Endothelial cell of umbilical vein (primary cell): Measurements from ENCODE around the gene SMC6. TPM values are rescaled to one million over a fixed set of nuclear protein-coding genes. Genes with fewer than 3 reads are reported as not detected.

Experiments
- BruUV-seq: library from RNA; stranded (reverse); fragments of 400-500 nt; replicated peaks from 2 replicates; lab custom pipeline; 2021; lab: Mats Ljungman, UMichigan
- CTCF ChIA-PET: fragments of 300-600, 350-600 bp; sonication (Branson Sonifier 250); formaldehyde crosslinking; loops from one replicate; lab custom pipeline; 2021; ENCODE audit warnings: antibody characterized with exemption, inconsistent platforms; lab: Charles Lee
- POLR2A ChIA-PET: fragments of 300-600, 350-600 bp; sonication (Branson Sonifier 250); formaldehyde crosslinking; loops from one replicate; lab custom pipeline; 2021; ENCODE audit warnings: antibody characterized with exemption, inconsistent platforms; lab: Charles Lee
- DNase-seq: peaks from one replicate; pipeline ENCODE4 v3.0.0-alpha.2; 2011; ENCODE audit warnings: low read depth, low spot score
- FAIRE-seq: peaks from 2 replicates; lab custom pipeline; 2011; peaks lifted over from hg19 to GRCh38; lab: Jason Lieb, UNC
- H2AFZ ChIP-seq: 2 replicates; pipeline ENCODE4 v1.6.0; 2012; ENCODE audit warnings: low read depth, low read length, control low read depth, inconsistent platforms
- H3K27ac ChIP-seq: 2 replicates; pipeline ENCODE4 v1.5.1; 2011; ENCODE audit warnings: low read depth, mild to moderate bottlenecking, control low read depth, low read length, moderate library complexity; ENCODE audit not compliant: insufficient read depth
- H3K27me3 ChIP-seq, 2 experiments: 2 replicates each; pipeline versions ENCODE4 v1.6.0 to v1.6.1; 2011; ENCODE audit warnings: low read length in 2 of 2, mixed read lengths in 1 of 2; ENCODE audit not compliant: control insufficient read depth in 2 of 2, insufficient read depth in 2 of 2
- H3K36me3 ChIP-seq, 2 experiments: 2 replicates in 1 of 2; 3 replicates in 1 of 2; pipeline ENCODE4 v1.5.1; 2011; ENCODE audit warnings: low read length in 2 of 2, mild to moderate bottlenecking in 1 of 2, moderate library complexity in 1 of 2; ENCODE audit not compliant: control insufficient read depth in 2 of 2, insufficient read depth in 2 of 2; ENCODE audit errors: extremely low read depth in 1 of 2
- H3K4me1 ChIP-seq: 3 replicates; pipeline ENCODE4 v1.5.1; 2011; ENCODE audit warnings: mild to moderate bottlenecking, low read length; ENCODE audit not compliant: control insufficient read depth, insufficient read depth; ENCODE audit errors: extremely low read depth
- H3K4me2 ChIP-seq: 2 replicates; pipeline ENCODE4 v1.6.1; 2011; ENCODE audit warnings: low read length, control low read depth, mixed read lengths; ENCODE audit not compliant: insufficient read depth
- H3K4me3 ChIP-seq, 3 experiments: fragments of 200-600 bp in 1 of 3; sonication (generic), shearing (Covaris generic) in 1 of 3; replicated peaks in 1 of 3; 2 replicates each; pipeline ENCODE4 v1.5.1; 2011 to 2016; ENCODE audit warnings: control low read depth in 3 of 3, low read length in 3 of 3, mild to moderate bottlenecking in 2 of 3, inconsistent platforms in 1 of 3, low read depth in 1 of 3, moderate library complexity in 1 of 3; ENCODE audit not compliant: insufficient read depth in 1 of 3
- H3K79me2 ChIP-seq: 2 replicates; pipeline ENCODE4 v1.6.0; 2012; ENCODE audit warnings: low read length, inconsistent platforms; ENCODE audit not compliant: control insufficient read depth, insufficient read depth
- H3K9ac ChIP-seq: replicated peaks from 2 replicates; pipeline ENCODE3; 2011; ENCODE audit warnings: low read length, control low read depth; ENCODE audit not compliant: insufficient read depth; ENCODE audit errors: extremely low read depth
- H3K9me1 ChIP-seq: replicated peaks from 3 replicates; pipeline ENCODE4 v1.6.0; 2011; ENCODE audit warnings: mild to moderate bottlenecking, low read length; ENCODE audit not compliant: control insufficient read depth, insufficient read depth; ENCODE audit errors: extremely low read depth
- H3K9me3 ChIP-seq: replicated peaks from 2 replicates; pipeline ENCODE4 v1.5.1; 2012; ENCODE audit warnings: low read length, inconsistent platforms; ENCODE audit not compliant: control insufficient read depth, insufficient read depth
- H4K20me1 ChIP-seq: replicated peaks from 2 replicates; pipeline ENCODE3; 2011; ENCODE audit warnings: mild to moderate bottlenecking, low read length; ENCODE audit not compliant: control insufficient read depth, insufficient read depth; ENCODE audit errors: extremely low read depth
- EZH2 ChIP-seq: IDR thresholded peaks from 2 replicates; pipeline ENCODE4 v1.6.1; 2012; ENCODE audit warnings: borderline replicate concordance, low read depth, mild to moderate bottlenecking, moderate library complexity, low read length, inconsistent platforms; ENCODE audit not compliant: severe bottlenecking
- FOS ChIP-seq: IDR thresholded peaks from 2 replicates; pipeline ENCODE4 v1.6.1; 2011; ENCODE audit warnings: mild to moderate bottlenecking, low read length, moderate library complexity, borderline replicate concordance; ENCODE audit not compliant: insufficient read depth
- GATA2 ChIP-seq: IDR thresholded peaks from 2 replicates; pipeline ENCODE4 v1.7.0; 2011; ENCODE audit warnings: low read depth, mild to moderate bottlenecking, moderate library complexity, mixed read lengths, low read length; ENCODE audit not compliant: insufficient read length, insufficient read depth
- JUN ChIP-seq: IDR thresholded peaks from 2 replicates; pipeline ENCODE4 v1.6.1; 2011; ENCODE audit warnings: borderline replicate concordance, low read depth; ENCODE audit not compliant: insufficient read length, insufficient read depth
- MYC ChIP-seq: IDR thresholded peaks from one replicate; pipeline ENCODE4 v1.6.1; 2011; ENCODE audit warnings: mild to moderate bottlenecking, low read depth, low read length
- POLR2A ChIP-seq: IDR thresholded peaks from 2 replicates; pipeline ENCODE4 v1.6.1; 2012; ENCODE audit warnings: low read depth, mild to moderate bottlenecking, control low read depth, low read length
- POLR2AphosphoS5 ChIP-seq: IDR thresholded peaks from 2 replicates; pipeline ENCODE4 v1.6.1; 2012; ENCODE audit warnings: low read depth, mild to moderate bottlenecking, control low read depth, low read length, moderate library complexity; ENCODE audit not compliant: insufficient read depth
- dilution Hi-C: fragments of 300-500 bp; cut with MboI; formaldehyde crosslinking; loops from one replicate; pipeline ENCODE4 v1.15.0; 2019; ENCODE audit warnings: low sequenced_read_pairs; ENCODE audit not compliant: extremely low pct_ligation_motif_present
- intact Hi-C: fragments of 100-400 bp; cut with micrococcal nuclease; formaldehyde crosslinking; loops from one replicate; pipeline ENCODE4 v1.10.0; 2022
- polyA plus RNA-seq, 4 experiments: library from polyadenylated mRNA; depleted of rRNA in 3 of 4; stranded (reverse) in 3 of 4; unstranded in 1 of 4; fragments of >200 nt; gene quantifications; 2 replicates each; pipeline versions ENCODE4 v1.2.1 to v1.2.3, GENCODE V29; 2011 to 2012; ENCODE audit warnings: missing spikeins in 1 of 4
- total RNA-seq: library from RNA; stranded (reverse); gene quantifications from 2 replicates; pipeline ENCODE4 v1.2.3, GENCODE V29; 2021
- TF ChIP-seq, protein P1 (sequence below), 2 donors: IDR thresholded peaks; 1 replicate in 1 of 2; 2 replicates in 1 of 2; pipeline ENCODE4 v1.5.1; 2011; ENCODE audit warnings: low read length in 2 of 2, mild to moderate bottlenecking in 2 of 2, moderate library complexity in 2 of 2, control low read depth in 1 of 2, inconsistent platforms in 1 of 2, low read depth in 1 of 2; ENCODE audit not compliant: insufficient read depth in 1 of 2; ENCODE audit errors: extremely low read depth in 1 of 2
- TF ChIP-seq, protein P2 (sequence below): IDR thresholded peaks from 2 replicates; pipeline ENCODE4 v1.6.1; 2011; ENCODE audit not compliant: insufficient read depth, insufficient read length

The SMC6 gene
- total and polyA plus RNA-seq, 2 donors (not counting 3 experiments of a cell fraction or from before 2014, with no cell fraction given): 7.7 to 38.3 TPM

DNA sequence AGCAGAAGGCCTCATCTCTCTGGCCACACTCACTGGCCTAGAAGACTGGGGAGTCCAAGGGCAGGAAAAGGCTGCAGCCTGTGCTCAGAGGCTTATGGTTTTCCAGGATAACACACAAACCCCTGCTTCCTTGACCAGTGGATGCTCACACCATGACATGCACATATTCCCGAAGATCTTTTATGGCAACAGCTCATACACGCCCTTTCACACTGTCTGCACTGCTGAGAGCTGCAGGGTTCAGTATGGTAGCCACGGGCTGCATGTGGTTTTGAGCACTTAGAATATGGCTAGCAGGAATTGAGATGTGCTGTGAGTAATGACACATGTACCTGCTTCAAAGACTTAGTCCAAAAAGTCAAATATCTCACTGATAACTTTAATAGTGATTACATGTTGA, 117.4 kb downstream of the SMC6 start:
- intact Hi-C loops: no loop called here
- no peaks in the 10 kb centered on the region for H3K27me3 ChIP-seq
- no peak overlapping the region for H2AFZ ChIP-seq
- H4K20me1 ChIP-seq: no peaks in the 10 kb centered on the region
- H3K36me3 ChIP-seq: no peaks in the 10 kb centered on the region
- H3K4me1 ChIP-seq: no peaks in the 10 kb centered on the region
- no peaks in the 10 kb centered on the region for H3K79me2 ChIP-seq
- H3K4me2 ChIP-seq: no peak overlapping the region
- H3K9ac ChIP-seq: no peak overlapping the region
- ChIA-PET CTCF (interaction anchor here (1.5 to 3.9 kb wide), 2 partner anchors 9 to 10 kb away, joined by 9 to 34 read pairs; no protein-coding TSS in a partner anchor), POLR2A (no interaction called here)
- dilution Hi-C loops: no loop called here
- FAIRE-seq (no peak), DNase-seq (no peak)
- H3K27ac ChIP-seq: no peak overlapping the region
- no peak overlapping the region for H3K4me3 ChIP-seq
- TF ChIP-seq FOS (no peak), POLR2AphosphoS5 (no peak), GATA2 (no peak), POLR2A (no peak), EZH2 (no peak), JUN (no peak), MYC (no peak)
- TF ChIP-seq, protein P1, sequence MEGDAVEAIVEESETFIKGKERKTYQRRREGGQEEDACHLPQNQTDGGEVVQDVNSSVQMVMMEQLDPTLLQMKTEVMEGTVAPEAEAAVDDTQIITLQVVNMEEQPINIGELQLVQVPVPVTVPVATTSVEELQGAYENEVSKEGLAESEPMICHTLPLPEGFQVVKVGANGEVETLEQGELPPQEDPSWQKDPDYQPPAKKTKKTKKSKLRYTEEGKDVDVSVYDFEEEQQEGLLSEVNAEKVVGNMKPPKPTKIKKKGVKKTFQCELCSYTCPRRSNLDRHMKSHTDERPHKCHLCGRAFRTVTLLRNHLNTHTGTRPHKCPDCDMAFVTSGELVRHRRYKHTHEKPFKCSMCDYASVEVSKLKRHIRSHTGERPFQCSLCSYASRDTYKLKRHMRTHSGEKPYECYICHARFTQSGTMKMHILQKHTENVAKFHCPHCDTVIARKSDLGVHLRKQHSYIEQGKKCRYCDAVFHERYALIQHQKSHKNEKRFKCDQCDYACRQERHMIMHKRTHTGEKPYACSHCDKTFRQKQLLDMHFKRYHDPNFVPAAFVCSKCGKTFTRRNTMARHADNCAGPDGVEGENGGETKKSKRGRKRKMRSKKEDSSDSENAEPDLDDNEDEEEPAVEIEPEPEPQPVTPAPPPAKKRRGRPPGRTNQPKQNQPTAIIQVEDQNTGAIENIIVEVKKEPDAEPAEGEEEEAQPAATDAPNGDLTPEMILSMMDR (IDR thresholded peaks at IDR 0.05; ENCODE audit: extremely low read depth in 1 of 2, insufficient read depth in 1 of 2, low read depth in 1 of 2, low read length in 2 of 2): no peak
- TF ChIP-seq, protein P2, sequence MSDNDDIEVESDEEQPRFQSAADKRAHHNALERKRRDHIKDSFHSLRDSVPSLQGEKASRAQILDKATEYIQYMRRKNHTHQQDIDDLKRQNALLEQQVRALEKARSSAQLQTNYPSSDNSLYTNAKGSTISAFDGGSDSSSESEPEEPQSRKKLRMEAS: no peak
- no TSS peak for BruUV-seq
- no peaks in the 10 kb centered on the region for H3K9me3 ChIP-seq
- no peaks in the 10 kb centered on the region for H3K9me1 ChIP-seq
